Measurements from ENCODE around the gene PNLIPRP1.

The PNLIPRP1 gene

DNA sequence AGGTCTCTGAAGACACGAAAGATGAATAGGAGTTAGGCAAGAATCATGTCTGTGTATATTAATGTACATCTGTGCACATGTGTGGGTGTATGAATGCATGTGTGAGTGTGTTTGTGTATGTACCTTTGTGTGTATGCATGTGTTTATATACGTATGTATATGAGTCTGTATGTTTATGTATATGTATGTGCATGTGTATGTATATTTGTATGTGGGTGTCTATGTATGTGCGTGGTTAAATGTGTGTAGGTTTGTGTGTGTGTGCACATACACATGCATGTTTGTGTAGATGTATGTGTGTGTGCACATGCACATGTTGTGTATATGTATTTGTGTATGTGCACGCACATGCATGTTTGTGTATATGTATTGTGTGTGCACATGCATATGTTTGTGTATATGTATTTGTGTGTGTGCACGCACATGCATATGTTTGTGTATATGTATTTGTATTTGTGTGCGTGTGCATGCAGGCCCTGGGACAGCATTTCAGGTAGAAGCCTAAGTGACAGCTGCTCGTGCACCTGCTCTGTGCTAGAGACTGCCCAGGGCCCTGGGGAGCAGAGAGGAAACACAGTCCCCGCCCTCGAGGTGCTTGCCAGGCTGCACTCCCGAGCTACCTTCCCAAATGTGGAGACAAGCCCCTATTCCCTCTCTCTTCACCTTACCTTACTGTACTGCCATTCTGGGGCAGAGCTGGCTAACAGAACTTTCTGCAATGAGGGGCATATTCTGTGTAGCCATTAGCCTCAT, 12.1 kb downstream of the PNLIPRP1 start:
- no peak for FAIRE-seq

DNA sequence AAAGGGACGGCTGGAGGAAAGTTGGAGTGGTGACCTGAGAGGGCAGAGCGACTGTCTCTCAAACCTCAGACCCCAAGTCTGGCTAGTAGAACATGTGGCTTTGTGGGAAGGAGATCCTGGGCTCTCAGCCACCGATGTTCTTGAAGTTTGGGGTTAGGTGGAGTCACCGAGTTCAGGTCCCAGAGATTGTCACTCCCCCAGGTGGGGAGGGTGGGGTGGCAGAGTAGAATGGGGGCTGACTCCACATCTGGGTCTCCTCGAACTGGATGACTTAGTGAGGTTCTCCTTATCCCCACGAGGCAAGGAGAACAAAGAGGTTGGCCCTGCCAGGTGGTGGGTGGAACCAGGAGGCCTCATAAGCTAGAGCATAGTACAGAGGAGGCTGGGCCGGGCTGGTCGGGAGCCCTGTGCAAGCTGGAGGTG, 15.3 kb downstream of the PNLIPRP1 start:
- no peak for FAIRE-seq

GRCh38 chr10:116607336-116607735, 16.6 kb downstream of the PNLIPRP1 start:
- no peak for FAIRE-seq

GRCh38 chr10:116608686-116609594, 18.2 kb downstream of the PNLIPRP1 start:
- FAIRE-seq: no peak

GRCh38 chr10:116610443-116611152, 19.8 kb downstream of the PNLIPRP1 start:
- no peak for FAIRE-seq

- FAIRE-seq: no peak
Measured at GRCh38 chr10:116611153-116611545, 20.4 kb downstream of the PNLIPRP1 start.

GRCh38 chr10:116612107-116612769, 21.5 kb downstream of the PNLIPRP1 start:
- no peak for FAIRE-seq

- FAIRE-seq: no peak
Measured at GRCh38 chr10:116613471-116613870, 22.7 kb downstream of the PNLIPRP1 start.

DNA sequence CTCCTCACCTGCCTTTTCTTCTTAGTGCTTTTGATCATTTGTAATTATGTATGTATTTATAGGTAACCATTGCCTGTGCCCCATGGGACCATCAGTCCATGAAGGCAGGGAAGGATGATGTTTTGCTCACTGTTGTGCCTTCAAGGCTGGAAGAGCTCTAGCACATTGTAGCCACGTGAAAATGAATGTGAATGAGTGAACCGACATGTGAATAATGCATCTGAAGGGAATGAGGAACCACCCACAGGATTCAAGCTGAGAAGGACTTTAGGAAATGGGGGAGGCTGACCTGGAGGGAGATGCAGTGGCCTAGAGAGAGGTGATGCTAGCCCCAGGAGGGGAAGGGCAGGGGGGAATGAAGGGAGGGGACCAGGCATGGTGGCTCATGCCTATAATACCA, 24.0 kb downstream of the PNLIPRP1 start:
- no peak for FAIRE-seq

DNA sequence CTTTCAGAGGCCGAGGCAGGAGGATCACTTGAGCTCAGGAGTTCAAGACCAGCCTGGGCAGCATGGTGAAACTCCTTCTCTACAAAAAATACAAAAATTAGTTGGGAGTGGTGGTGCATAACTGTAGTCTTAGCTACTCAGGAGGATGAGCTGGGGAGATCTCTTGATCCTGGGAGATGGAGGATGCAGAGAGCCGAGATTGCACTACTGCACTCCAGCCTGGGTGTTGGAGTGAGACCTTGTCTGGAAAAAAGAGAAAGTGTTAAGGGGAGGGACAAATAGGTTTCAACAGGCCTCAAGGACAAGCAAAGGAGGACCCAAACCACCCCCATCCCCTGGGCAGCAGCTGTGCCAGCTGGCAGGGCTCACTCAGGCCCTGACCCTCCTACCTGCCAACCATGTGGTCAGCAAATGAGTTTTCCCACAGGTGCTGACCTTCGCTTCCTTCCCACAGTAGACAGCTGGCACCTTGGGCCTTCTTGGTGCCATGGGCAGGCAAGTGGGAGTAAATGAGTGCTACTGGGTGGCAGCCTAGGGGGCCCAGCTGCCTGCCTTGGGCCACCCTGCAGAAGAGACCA, 24.5 kb downstream of the PNLIPRP1 start:
- FAIRE-seq: no peak

- no peak for FAIRE-seq
Measured at GRCh38 chr10:116620423-116621400, 30.0 kb downstream of the PNLIPRP1 start, which contains the start of gene PNLIPRP2. Gene PNLIPRP2 (plus strand): TSS chr10:116620953.

GRCh38 chr10:116621476-116621875, 30.7 kb downstream of the PNLIPRP1 start:
- FAIRE-seq: no peak

GRCh38 chr10:116621934-116622655, 31.3 kb downstream of the PNLIPRP1 start:
- no peak for FAIRE-seq

- FAIRE-seq: no peak
Measured at GRCh38 chr10:116625845-116626244, 35.1 kb downstream of the PNLIPRP1 start.

GRCh38 chr10:116626815-116627214, 36.1 kb downstream of the PNLIPRP1 start:
- no peak for FAIRE-seq

DNA sequence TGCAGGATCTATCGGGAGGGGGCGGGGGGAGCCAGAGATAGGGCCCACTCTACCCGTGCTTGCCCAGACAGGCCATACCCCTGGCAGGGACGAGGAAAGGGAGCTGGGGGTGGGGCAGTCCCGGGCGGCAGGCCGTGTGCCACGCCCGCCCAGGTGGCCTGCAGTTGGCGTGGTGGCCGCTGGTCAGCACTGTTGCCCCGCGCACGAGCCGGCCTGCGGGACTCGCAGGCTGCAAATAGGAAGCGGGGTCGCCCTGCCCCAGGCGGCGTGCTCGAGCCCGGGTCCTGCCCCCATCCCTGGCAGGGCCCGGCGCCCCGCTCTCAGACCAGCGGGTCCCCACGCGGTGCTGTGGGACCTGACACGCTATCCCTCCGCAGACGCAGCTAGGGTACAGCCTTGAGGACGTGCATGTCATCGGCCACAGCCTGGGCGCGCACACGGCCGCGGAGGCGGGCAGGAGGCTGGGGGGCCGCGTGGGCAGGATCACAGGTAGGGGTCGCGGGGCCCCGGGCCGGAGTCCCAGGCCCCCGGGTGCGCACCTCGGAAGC, 36.7 kb downstream of the PNLIPRP1 start:
- FAIRE-seq: no peak

DNA sequence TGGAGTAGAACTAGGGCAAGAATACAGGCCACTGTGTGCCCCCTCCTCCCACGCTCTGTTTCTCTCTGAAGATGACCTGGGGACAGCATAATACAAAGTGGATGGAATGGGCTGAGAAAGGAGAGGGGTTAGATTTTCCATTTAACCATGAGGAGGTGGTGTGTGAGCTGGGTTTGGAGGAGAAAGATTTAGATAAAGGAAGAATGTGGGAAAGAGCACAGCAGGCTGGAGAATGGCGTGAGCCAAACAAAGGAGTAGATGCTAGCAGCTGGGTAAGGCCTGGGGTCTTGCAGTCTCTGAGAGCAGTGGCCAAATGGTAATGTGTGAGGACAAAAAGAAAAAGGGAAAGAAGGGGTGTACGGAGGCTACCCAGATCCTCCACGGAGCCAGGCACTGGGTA, 38.6 kb downstream of the PNLIPRP1 start:
- FAIRE-seq: no peak

GRCh38 chr10:116630020-116630419, 39.3 kb downstream of the PNLIPRP1 start:
- FAIRE-seq: no peak

- no peak for FAIRE-seq
Measured at GRCh38 chr10:116631871-116632295, 41.1 kb downstream of the PNLIPRP1 start.

Data from A204.1 (cell line).